Measurements from ENCODE around the gene SUPT3H. TPM values are rescaled to one million over a fixed set of nuclear protein-coding genes. Genes with fewer than 3 reads are reported as not detected.

The SUPT3H gene
- total and polyA plus RNA-seq, 2 of the 13 experiments (the other 11 are each of a cell fraction or from before 2014, with no cell fraction given), result 11.9 to 36.1 TPM

DNA sequence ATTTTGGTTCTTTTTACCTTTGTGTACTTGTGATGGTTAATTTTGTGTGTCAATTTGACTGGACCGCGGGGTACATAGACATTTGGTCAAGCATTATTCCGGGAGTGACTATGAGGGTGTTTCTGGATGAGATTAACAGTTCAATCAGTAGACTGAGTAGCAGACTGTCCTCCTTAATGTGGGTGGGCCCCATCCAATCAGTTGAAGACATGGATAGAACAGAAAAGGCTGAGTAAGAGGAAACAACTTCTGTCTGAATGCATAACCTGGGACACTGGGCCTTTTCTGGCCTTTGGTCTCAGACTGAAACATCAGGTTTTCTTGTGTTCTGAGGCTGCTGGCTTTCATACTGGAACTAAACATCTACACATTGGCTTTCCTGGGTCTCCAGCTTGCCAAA is 353.1 kb downstream of the SUPT3H start:
- 0 out of 2 replicates have a peak, but pooled peaks cover 5% of the 10 kb centered on the region for H3K4me1 ChIP-seq (ENCODE audit: insufficient read depth, low read length)
- H3K27me3 ChIP-seq (ENCODE audit: control insufficient read depth in 1 of 2, insufficient read depth in 2 of 2, low read length in 2 of 2), result no peaks in the 10 kb centered on the region
- intact Hi-C loops (cut with micrococcal nuclease; ENCODE audit: unreplicated experiment) (no loop called here), in situ Hi-C loops (cut with HindIII; ENCODE audit: extremely low pct_ligation_motif_present, low pct_unique_long_range_greater_than_20kb) (no loop called here)
- DNase-seq (ENCODE audit: low spot score) (no peak), ATAC-seq (no peak), FAIRE-seq (no peak)
- no peak overlapping the region for H3K9ac ChIP-seq (ENCODE audit: insufficient read depth, low read depth, low read length)
- TF ChIP-seq MAFF (IDR thresholded peaks at IDR 0.05; ENCODE audit: low read depth, low read length) (0 out of 2 replicates have a peak, but pooled peaks have one; percentile 3), U2AF1 (optimal IDR thresholded peaks at IDR 0.05; ENCODE audit: low read depth, low read length) (no peak), ZNF615 (CRISPR knock-in tag; IDR thresholded peaks at IDR 0.05; ENCODE audit: borderline replicate concordance) (no peak), PHF8 (CRISPR knock-in tag; IDR thresholded peaks at IDR 0.05) (no peak)
- ChIA-PET POLR2A (no interaction called here), CTCF (ENCODE audit: low intra/inter-chr PET ratio, low total read pairs) (no interaction called here)
- no peak overlapping the region for H2AFZ ChIP-seq (ENCODE audit: low read length)
- H3K4me3 ChIP-seq (replicated peaks in 1 of 3; ENCODE audit: insufficient read depth in 1 of 3, low read depth in 2 of 3, low read length in 3 of 3), result no peak overlapping the region
- no peaks in the 10 kb centered on the region for H3K36me3 ChIP-seq (replicated peaks in 1 of 2; ENCODE audit: control insufficient read depth in 1 of 2, insufficient read depth in 2 of 2, low read length in 2 of 2)
- H4K20me1 ChIP-seq (ENCODE audit: insufficient read depth, low read length), result no peaks in the 10 kb centered on the region
- 97% methylated on average over 3 of the region's 3 CpGs for WGBS (ENCODE audit: low lambda C conversion rate)
- no peak overlapping the region for H3K4me2 ChIP-seq (ENCODE audit: low read depth, low read length)
- BruUV-seq (replicated peaks), result no TSS peak
- H3K79me2 ChIP-seq (ENCODE audit: insufficient read depth, low read length), result no peaks in the 10 kb centered on the region
- H3K9me3 ChIP-seq (ENCODE audit: low read length), result no peaks in the 10 kb centered on the region
- H3K27ac ChIP-seq (ENCODE audit: extremely low read length, insufficient read depth, low read length), result no peak overlapping the region

DNA sequence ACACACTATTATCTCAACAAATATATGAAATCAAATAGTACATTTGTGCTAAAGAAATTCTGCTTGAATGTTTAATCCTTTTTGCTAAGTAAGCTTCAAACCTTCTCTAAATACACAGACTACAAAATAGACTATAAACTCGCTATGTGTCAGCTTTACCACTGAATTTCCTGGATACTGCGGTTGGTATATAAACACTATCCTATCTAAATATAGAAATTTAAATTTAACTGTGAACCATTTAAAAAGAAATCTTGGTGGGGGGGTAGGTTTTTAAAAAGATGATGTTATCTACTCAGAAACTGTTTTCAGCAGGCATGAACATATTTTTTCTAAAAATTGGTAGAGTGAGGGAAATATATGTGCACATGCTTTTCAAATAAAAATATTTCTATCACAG is 356.1 kb downstream of the SUPT3H start:
- intact Hi-C loops (cut with micrococcal nuclease; ENCODE audit: unreplicated experiment), result no loop called here
- BruUV-seq (replicated peaks), result no TSS peak
- FAIRE-seq (no peak), ATAC-seq (no peak), DNase-seq (ENCODE audit: low spot score) (no peak)
- Histone ChIP-seq H2AFZ (ENCODE audit: low read length) (no peak overlapping the region), H3K9ac (ENCODE audit: insufficient read depth, low read depth, low read length) (no peak overlapping the region), H4K20me1 (ENCODE audit: insufficient read depth, low read length) (no peaks in the 10 kb centered on the region), H3K27ac (ENCODE audit: extremely low read length, insufficient read depth, low read length) (no peak overlapping the region), H3K36me3 (replicated peaks in 1 of 2; ENCODE audit: control insufficient read depth in 1 of 2, insufficient read depth in 2 of 2, low read length in 2 of 2) (no peaks in the 10 kb centered on the region), H3K4me1 (ENCODE audit: insufficient read depth, low read length) (0 out of 2 replicates have a peak, but pooled peaks cover 5% of the 10 kb centered on the region), H3K27me3 (ENCODE audit: control insufficient read depth in 1 of 2, insufficient read depth in 2 of 2, low read length in 2 of 2) (no peaks in the 10 kb centered on the region), H3K79me2 (ENCODE audit: insufficient read depth, low read length) (no peaks in the 10 kb centered on the region), H3K9me3 (ENCODE audit: low read length) (no peaks in the 10 kb centered on the region), H3K4me2 (ENCODE audit: low read depth, low read length) (no peak overlapping the region), H3K4me3 (replicated peaks in 1 of 3; ENCODE audit: insufficient read depth in 1 of 3, low read depth in 2 of 3, low read length in 3 of 3) (no peak overlapping the region)
- in situ Hi-C loops (cut with HindIII; ENCODE audit: extremely low pct_ligation_motif_present, low pct_unique_long_range_greater_than_20kb), result no loop called here
- ChIA-PET POLR2A (no interaction called here), CTCF (ENCODE audit: low intra/inter-chr PET ratio, low total read pairs) (no interaction called here)
- TF ChIP-seq CEBPB (IDR thresholded peaks at IDR 0.05; ENCODE audit: borderline replicate concordance, low read depth, low read length), result no peak
- TF ChIP-seq RBM22 (optimal IDR thresholded peaks at IDR 0.05; ENCODE audit: low read length), result no peak
- no peak for TF ChIP-seq KLF13 (CRISPR knock-in tag; IDR thresholded peaks at IDR 0.05)
- TF ChIP-seq MEIS1 (CRISPR knock-in tag; IDR thresholded peaks at IDR 0.05; ENCODE audit: borderline replicate concordance), result no peak
- no peak for TF ChIP-seq ZNF430 (CRISPR knock-in tag; IDR thresholded peaks at IDR 0.05)
- no peak for TF ChIP-seq FOSL1 (CRISPR knock-in tag; IDR thresholded peaks at IDR 0.05; ENCODE audit: borderline replicate concordance)
- TF ChIP-seq RAD21 (CRISPR knock-in tag; IDR thresholded peaks at IDR 0.05), result no peak
- 97% methylated on average over 2 of the region's 2 CpGs for WGBS (ENCODE audit: low lambda C conversion rate)

Data from HepG2 (cell line).